Spleen (tissue), 7 donors: ENCODE data around the gene SMAD6.

ENCODE experiments used
- POLR2A ChIP-seq, 3 donors: fragments of 450-650 bp; IDR thresholded peaks; one replicate each; pipeline ENCODE4 v1.5.1; 2017; ENCODE audit warnings: antibody characterized with exemption in 3 of 3, mild to moderate bottlenecking in 1 of 3
- POLR2AphosphoS5 ChIP-seq, 3 donors: sonication (generic); formaldehyde crosslinking; IDR thresholded peaks; one replicate each; pipeline ENCODE4 v1.5.1; 2017; ENCODE audit warnings: antibody characterized with exemption in 3 of 3
- TF ChIP-seq, protein P1 (sequence below), 11 experiments: fragments of 200-600 bp in 7 of 11; fragments of 450-650 bp in 4 of 11; sonication (generic) in 4 of 11; IDR thresholded peaks in 8 of 11; conservative IDR thresholded peaks in 3 of 11; 1 replicate in 7 of 11; 2 replicates in 4 of 11; pipeline versions ENCODE4 v1.4.0 to v1.8.0; 2016 to 2021; ENCODE audit warnings: antibody characterized with exemption in 11 of 11, inconsistent platforms in 4 of 11, mild to moderate bottlenecking in 1 of 11
- donor health status: DM: no; HTN: no; CAD: no; lungs with moderate emphysema.
- donor health status: DM: no; HTN: no; CAD: no.
- donor health status: DM: no; HTN: no; CAD: no.

DNA sequence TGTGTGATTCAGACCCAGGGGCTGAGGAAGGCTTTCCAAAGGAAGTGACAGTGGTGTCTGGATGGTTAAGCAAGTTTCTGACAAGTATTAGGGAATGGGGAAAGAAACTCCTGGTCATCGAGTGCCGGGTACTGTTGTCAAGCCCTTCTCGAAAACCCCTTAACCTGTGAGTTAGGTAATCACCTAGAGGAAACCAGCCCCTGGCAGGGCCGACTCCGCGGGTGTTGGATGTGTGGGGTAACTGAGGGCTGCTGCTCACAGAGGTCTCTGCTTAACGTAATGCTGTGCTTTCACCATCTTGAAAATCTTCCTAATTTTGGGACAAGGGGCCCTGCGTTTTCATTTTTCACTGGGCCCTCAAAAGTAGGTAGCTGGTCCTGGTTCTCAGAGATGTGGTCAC is 67.0 kb downstream of the SMAD6 start:
- TF ChIP-seq, protein P1, sequence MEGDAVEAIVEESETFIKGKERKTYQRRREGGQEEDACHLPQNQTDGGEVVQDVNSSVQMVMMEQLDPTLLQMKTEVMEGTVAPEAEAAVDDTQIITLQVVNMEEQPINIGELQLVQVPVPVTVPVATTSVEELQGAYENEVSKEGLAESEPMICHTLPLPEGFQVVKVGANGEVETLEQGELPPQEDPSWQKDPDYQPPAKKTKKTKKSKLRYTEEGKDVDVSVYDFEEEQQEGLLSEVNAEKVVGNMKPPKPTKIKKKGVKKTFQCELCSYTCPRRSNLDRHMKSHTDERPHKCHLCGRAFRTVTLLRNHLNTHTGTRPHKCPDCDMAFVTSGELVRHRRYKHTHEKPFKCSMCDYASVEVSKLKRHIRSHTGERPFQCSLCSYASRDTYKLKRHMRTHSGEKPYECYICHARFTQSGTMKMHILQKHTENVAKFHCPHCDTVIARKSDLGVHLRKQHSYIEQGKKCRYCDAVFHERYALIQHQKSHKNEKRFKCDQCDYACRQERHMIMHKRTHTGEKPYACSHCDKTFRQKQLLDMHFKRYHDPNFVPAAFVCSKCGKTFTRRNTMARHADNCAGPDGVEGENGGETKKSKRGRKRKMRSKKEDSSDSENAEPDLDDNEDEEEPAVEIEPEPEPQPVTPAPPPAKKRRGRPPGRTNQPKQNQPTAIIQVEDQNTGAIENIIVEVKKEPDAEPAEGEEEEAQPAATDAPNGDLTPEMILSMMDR (IDR thresholded peaks at IDR 0.05 in 8 of 11, conservative IDR thresholded peaks at IDR 0.05 in 3 of 11) = no peak
- TF ChIP-seq POLR2A (IDR thresholded peaks at IDR 0.05) (no peak), POLR2AphosphoS5 (IDR thresholded peaks at IDR 0.05) (no peak)
